Stomach (tissue), 9 donors: ENCODE data around the gene SUPT3H. TPM values are rescaled to one million over a fixed set of nuclear protein-coding genes. Genes with fewer than 3 reads are reported as not detected.

ENCODE experiments used
- DNase-seq, 2 donors: peaks; one replicate each; pipeline versions ENCODE4 v3.0.0 to v3.0.0-alpha.2; 2013 to 2019
- H3K27ac ChIP-seq, 5 donors: fragments of 200-600 bp in 4 of 5; sonication (generic) in 4 of 5; one replicate each; pipeline ENCODE4 v1.5.1; 2013 to 2019; ENCODE audit warnings: mild to moderate bottlenecking in 1 of 5, moderate library complexity in 1 of 5
- H3K27me3 ChIP-seq, 3 donors: fragments of 200-600 bp; sonication (generic); one replicate each; pipeline ENCODE4 v1.5.1; 2017 to 2019; ENCODE audit warnings: mixed run types in 1 of 3
- H3K36me3 ChIP-seq, 4 donors: fragments of 200-600 bp; sonication (generic); 1 replicate in 3 of 4; 2 replicates in 1 of 4; pipeline ENCODE4 v1.5.1; 2016 to 2019
- H3K4me1 ChIP-seq, 4 donors: fragments of 200-600 bp; sonication (generic); one replicate each; pipeline ENCODE4 v1.5.1; 2016 to 2019
- H3K4me3 ChIP-seq, 4 donors: fragments of 200-600 bp; sonication (generic) in 3 of 4; one replicate each; pipeline ENCODE4 v1.5.1; 2016 to 2019; ENCODE audit warnings: mild to moderate bottlenecking in 1 of 4
- H3K9me3 ChIP-seq, 4 donors: fragments of 200-600 bp; sonication (generic); one replicate each; pipeline ENCODE4 v1.5.1; 2016 to 2019
- CTCF ChIP-seq, 7 experiments: fragments of 450-650 bp in 4 of 7; fragments of 200-600 bp in 3 of 7; sonication (generic) in 3 of 7; IDR thresholded peaks; one replicate each; pipeline ENCODE4 v1.5.1; 2016 to 2019; ENCODE audit warnings: antibody characterized with exemption in 7 of 7, control low read depth in 2 of 7, mild to moderate bottlenecking in 1 of 7
- EP300 ChIP-seq: sonication (generic); formaldehyde crosslinking; IDR thresholded peaks from one replicate; pipeline ENCODE4 v1.6.1; 2017; ENCODE audit warnings: antibody characterized with exemption
- POLR2A ChIP-seq, 4 donors: fragments of 450-650 bp; IDR thresholded peaks; one replicate each; pipeline ENCODE4 v1.6.1; 2016; ENCODE audit warnings: antibody characterized with exemption in 4 of 4, control low read depth in 2 of 4, mild to moderate bottlenecking in 1 of 4, moderate library complexity in 1 of 4
- POLR2AphosphoS5 ChIP-seq, 3 donors: sonication (generic); formaldehyde crosslinking; IDR thresholded peaks; one replicate each; pipeline ENCODE4 v1.6.1; 2016; ENCODE audit warnings: antibody characterized with exemption in 3 of 3
- WGBS, 5 donors: extraction: QIAGEN DNeasy Blood & Tissue Kit in 3 of 5; methylation state at CpG; one replicate each; pipeline versions ENCODE4 v1.1.5 to v1.1.7; 2013 to 2018; 5-methylcytosine and 5-hydroxymethylcytosine counted together
- intact Hi-C: fragments of 100-400 bp; cut with DNase I; formaldehyde crosslinking; loops from one replicate; pipeline ENCODE4 v1.15.1; 2023; ENCODE audit warnings: low total_unique reads
- polyA plus RNA-seq, 3 donors: library from polyadenylated mRNA; stranded (reverse); fragments of 200-250 nt; gene quantifications; one replicate each; pipeline ENCODE4 v1.2.3, GENCODE V29; 2013
- total RNA-seq, 5 donors: library from RNA; depleted of rRNA; stranded (reverse); fragments of >200 nt; gene quantifications; one replicate each; pipeline versions ENCODE4 v1.1.0 to v1.2.3, GENCODE V29; 2014 to 2016
- donor health status: healthy with polysubstance abuse.
- donor health status: Bipolar disorder and iron deficiency.
- donor health status: healthy.

Gene SUPT3H
- total and polyA plus RNA-seq, 8 donors, result 0.29 to 16.2 (median 4.0) TPM; not detected in 1

GRCh38 chr6:45416700-45417099, 39.0 kb upstream of the SUPT3H start:
- intact Hi-C loops, result no loop called here
- Histone ChIP-seq H3K4me1 (peaks cover 13 to 27% (median 26%) of the 10 kb centered on the region in 4 donors), H3K27me3 (peaks cover 3 to 65% (median 25%) of the 10 kb centered on the region in 3 donors), H3K27ac (no peak overlapping the region), H3K4me3 (no peak overlapping the region), H3K9me3 (no peaks in the 10 kb centered on the region), H3K36me3 (no peaks in the 10 kb centered on the region)
- no peak for TF ChIP-seq POLR2AphosphoS5 (IDR thresholded peaks at IDR 0.05)
- no peak for TF ChIP-seq POLR2A (IDR thresholded peaks at IDR 0.05)
- TF ChIP-seq EP300, result no peak
- TF ChIP-seq CTCF (IDR thresholded peaks at IDR 0.05), result no peak
- no peak for DNase-seq
- 64 to 82% (median 80%) methylated on average over 2 of the region's 2 CpGs for WGBS, 5 donors

- TF ChIP-seq POLR2A (IDR thresholded peaks at IDR 0.05), result no peak
- TF ChIP-seq POLR2AphosphoS5 (IDR thresholded peaks at IDR 0.05), result no peak
- no peak for TF ChIP-seq EP300
- TF ChIP-seq CTCF (IDR thresholded peaks at IDR 0.05), result no peak
- no peak for DNase-seq
- intact Hi-C loops, result no loop called here
- H3K27me3 ChIP-seq, result peaks cover 3 to 58% (median 17%) of the 10 kb centered on the region in 3 donors
- no peak overlapping the region for H3K4me3 ChIP-seq
- H3K4me1 ChIP-seq, result peaks cover 7 to 20% (median 19%) of the 10 kb centered on the region in 4 donors
- no peaks in the 10 kb centered on the region for H3K36me3 ChIP-seq
- no peaks in the 10 kb centered on the region for H3K9me3 ChIP-seq
- WGBS, 5 donors, result 59 to 69% (median 62%) methylated on average over 3 of the region's 3 CpGs
- no peak overlapping the region for H3K27ac ChIP-seq
Measured at GRCh38 chr6:45415788-45416518, 38.2 kb upstream of the SUPT3H start.

GRCh38 chr6:45415315-45415714, 37.6 kb upstream of the SUPT3H start:
- H3K9me3 ChIP-seq, result no peaks in the 10 kb centered on the region
- 25 to 67% (median 45%) methylated on average over 1 to 2 of the region's 2 CpGs for WGBS, 5 donors
- H3K4me1 ChIP-seq, result peaks cover 5 to 13% (median 12%) of the 10 kb centered on the region in 4 donors
- H3K27ac ChIP-seq, result no peak overlapping the region
- no peak for DNase-seq
- peaks cover 3 to 52% (median 11%) of the 10 kb centered on the region in 3 donors for H3K27me3 ChIP-seq
- no peak for TF ChIP-seq POLR2AphosphoS5 (IDR thresholded peaks at IDR 0.05)
- no peak for TF ChIP-seq CTCF (IDR thresholded peaks at IDR 0.05)
- no peak for TF ChIP-seq POLR2A (IDR thresholded peaks at IDR 0.05)
- no peak for TF ChIP-seq EP300
- H3K36me3 ChIP-seq, result no peaks in the 10 kb centered on the region
- no peak overlapping the region for H3K4me3 ChIP-seq
- intact Hi-C loops, result no loop called here

GRCh38 chr6:45411959-45412358, 34.2 kb upstream of the SUPT3H start:
- no peaks in the 10 kb centered on the region for H3K4me1 ChIP-seq
- TF ChIP-seq POLR2A (IDR thresholded peaks at IDR 0.05) (no peak), CTCF (IDR thresholded peaks at IDR 0.05) (no peak), EP300 (no peak), POLR2AphosphoS5 (IDR thresholded peaks at IDR 0.05) (no peak)
- WGBS, 5 donors, result 81 to 92% (median 86%) methylated on average over 5 of the region's 5 CpGs

More at GRCh38 chr6:45411959-45412358, 34.2 kb upstream of the SUPT3H start:
- intact Hi-C loops, result no loop called here
- Histone ChIP-seq H3K27ac (no peak overlapping the region), H3K36me3 (no peaks in the 10 kb centered on the region), H3K9me3 (no peaks in the 10 kb centered on the region), H3K4me3 (no peak overlapping the region), H3K27me3 (peaks cover 0 to 19% (median 0%) of the 10 kb centered on the region in 3 donors)
- no peak for DNase-seq
